ENCODE data around the gene GPR78. TPM values are rescaled to one million over a fixed set of nuclear protein-coding genes. Genes with fewer than 3 reads are reported as not detected.

Gene GPR78
- total RNA-seq, 1 donor from 2014 or later, result 7.9 TPM

- DNase-seq (ENCODE audit: low spot score), result no peak
These were observed 6.7 kb downstream of the GPR78 start for GRCh38 chr4:8586671-8587468.

- DNase-seq (ENCODE audit: low spot score), result no peak
These were observed 7.4 kb downstream of the GPR78 start for GRCh38 chr4:8587469-8588195.

- no peak for DNase-seq (ENCODE audit: low spot score)
These were observed 7.9 kb downstream of the GPR78 start for GRCh38 chr4:8588196-8588470.

- no peak for DNase-seq (ENCODE audit: low spot score)
These were observed 9.1 kb downstream of the GPR78 start for GRCh38 chr4:8589336-8589735.

- DNase-seq (ENCODE audit: low spot score), result no peak
These were observed 9.8 kb downstream of the GPR78 start for GRCh38 chr4:8589823-8590545.

GRCh38 chr4:8590546-8590880 is 10.3 kb downstream of the GPR78 start:
- DNase-seq (ENCODE audit: low spot score), result no peak

- DNase-seq (ENCODE audit: low spot score), result no peak
These were observed 10.9 kb downstream of the GPR78 start for GRCh38 chr4:8591114-8591513.

GRCh38 chr4:8591626-8592365 is 11.6 kb downstream of the GPR78 start:
- DNase-seq (ENCODE audit: low spot score), result no peak

- peak; percentile 91 for DNase-seq (ENCODE audit: low spot score)
These were observed 12.4 kb downstream of the GPR78 start, which contains the start of gene CPZ for GRCh38 chr4:8592366-8593263. CPZ (plus strand) TSS chr4:8592765; CDS start chr4:8592834, 69 bp downstream.

- DNase-seq (ENCODE audit: low spot score), result peak; percentile 35
These were observed 13.3 kb downstream of the GPR78 start for GRCh38 chr4:8593264-8594096.

- DNase-seq (ENCODE audit: low spot score), result peak; percentile 82
These were observed 14.2 kb downstream of the GPR78 start for GRCh38 chr4:8594097-8595038.

GRCh38 chr4:8595237-8596087 is 15.3 kb downstream of the GPR78 start:
- DNase-seq (ENCODE audit: low spot score), result no peak

- no peak for DNase-seq (ENCODE audit: low spot score)
These were observed 16.7 kb downstream of the GPR78 start for GRCh38 chr4:8596891-8597290.

GRCh38 chr4:8597319-8597718 is 17.1 kb downstream of the GPR78 start:
- no peak for DNase-seq (ENCODE audit: low spot score)

GRCh38 chr4:8597791-8598190 is 17.6 kb downstream of the GPR78 start:
- DNase-seq (ENCODE audit: low spot score), result no peak

GRCh38 chr4:8598391-8599090 is 18.3 kb downstream of the GPR78 start:
- no peak for DNase-seq (ENCODE audit: low spot score)

- DNase-seq (ENCODE audit: low spot score), result no peak
These were observed 18.9 kb downstream of the GPR78 start for GRCh38 chr4:8599091-8599460.

Measured in umbilical cord (tissue), 2 donors.